HG02840 (cell line): ENCODE data around the gene IFNE.

Experiments
- ATAC-seq: cut with Tn5 transposase; IDR thresholded peaks from one replicate; pipeline ENCODE4 v1.9.1; 2021; ENCODE audit warnings: mild to moderate bottlenecking, moderate library complexity, moderate number of reproducible peaks; ENCODE audit not compliant: unreplicated experiment, low FRiP score

IFNE gene, protein sequence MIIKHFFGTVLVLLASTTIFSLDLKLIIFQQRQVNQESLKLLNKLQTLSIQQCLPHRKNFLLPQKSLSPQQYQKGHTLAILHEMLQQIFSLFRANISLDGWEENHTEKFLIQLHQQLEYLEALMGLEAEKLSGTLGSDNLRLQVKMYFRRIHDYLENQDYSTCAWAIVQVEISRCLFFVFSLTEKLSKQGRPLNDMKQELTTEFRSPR

DNA sequence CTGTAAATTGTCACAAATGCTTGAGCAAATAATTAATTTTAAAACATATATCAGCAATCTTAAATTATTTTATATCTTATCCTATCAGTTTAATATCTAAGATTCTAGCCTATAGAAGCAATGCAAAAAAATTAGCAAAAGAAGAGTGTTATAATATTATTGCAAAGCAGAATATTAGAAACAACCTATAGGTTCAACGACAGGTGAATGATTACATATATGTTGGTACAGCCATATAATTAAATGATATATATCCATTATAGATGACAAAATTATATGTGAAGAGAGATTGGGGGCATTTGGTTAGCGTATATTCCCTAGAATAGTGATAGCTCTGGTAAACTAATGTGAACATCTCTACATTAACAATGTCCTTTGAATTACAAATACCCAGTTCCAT is at the start of gene IFNE:
Gene IFNE, minus strand, starts transcription at position 101 of the 400 bp plus-strand sequence. CDS start 619 bp downstream, outside the sequence.
- no peak for ATAC-seq

DNA sequence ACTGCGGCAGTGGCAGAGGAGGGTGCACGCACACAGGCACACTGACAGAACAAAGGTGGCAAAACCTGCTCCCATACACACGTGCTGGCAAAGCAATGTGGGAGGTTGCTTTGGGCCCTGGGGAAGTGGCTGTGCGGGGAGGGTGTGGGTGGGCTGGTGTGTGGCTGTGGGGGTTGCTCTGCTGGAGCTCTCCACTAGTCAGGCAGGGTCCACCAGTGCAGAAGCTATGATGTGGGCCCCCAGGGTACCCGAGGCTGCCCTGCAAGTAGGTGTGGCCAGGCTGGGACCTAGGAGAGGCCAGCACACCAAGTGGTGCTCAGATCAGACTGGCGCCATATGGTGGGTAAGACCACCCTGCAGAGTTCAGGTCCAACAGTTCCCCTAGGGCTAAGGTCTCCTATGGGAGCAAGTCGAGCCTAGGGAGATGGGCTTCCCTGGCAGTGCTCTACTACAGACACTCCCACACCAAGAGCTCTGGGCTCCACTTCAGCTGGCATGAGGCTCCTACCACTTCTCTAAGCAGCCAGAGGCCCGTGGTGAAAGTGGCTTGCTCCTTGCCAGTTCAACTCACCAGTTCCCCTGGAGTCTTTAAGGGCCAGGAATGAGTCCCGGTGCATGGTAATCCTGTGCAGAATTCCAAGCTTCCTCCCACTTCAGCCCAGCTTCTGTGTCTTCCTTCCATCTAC is 46.2 kb upstream of the IFNE start:
- no peak for ATAC-seq

DNA sequence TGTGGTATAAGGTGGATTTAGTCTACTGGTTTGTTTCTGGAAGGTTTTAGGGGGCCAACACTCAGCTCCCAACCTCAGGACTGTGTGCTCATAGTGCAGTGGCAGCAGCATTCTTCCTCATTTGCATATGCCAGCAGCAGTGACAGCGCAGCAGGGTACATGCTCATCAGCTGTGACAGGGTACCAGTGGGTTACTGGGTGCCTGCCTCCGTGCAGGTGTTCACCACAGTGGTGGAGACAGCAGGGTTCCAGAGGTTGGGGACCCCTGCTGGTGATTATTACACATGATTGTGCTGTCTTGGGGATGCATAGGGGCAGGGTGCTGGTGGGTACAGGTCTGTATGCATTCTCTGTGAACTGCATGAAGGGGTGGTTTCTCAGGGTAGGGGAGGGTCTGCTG is 45.5 kb upstream of the IFNE start:
- ATAC-seq, result no peak

DNA sequence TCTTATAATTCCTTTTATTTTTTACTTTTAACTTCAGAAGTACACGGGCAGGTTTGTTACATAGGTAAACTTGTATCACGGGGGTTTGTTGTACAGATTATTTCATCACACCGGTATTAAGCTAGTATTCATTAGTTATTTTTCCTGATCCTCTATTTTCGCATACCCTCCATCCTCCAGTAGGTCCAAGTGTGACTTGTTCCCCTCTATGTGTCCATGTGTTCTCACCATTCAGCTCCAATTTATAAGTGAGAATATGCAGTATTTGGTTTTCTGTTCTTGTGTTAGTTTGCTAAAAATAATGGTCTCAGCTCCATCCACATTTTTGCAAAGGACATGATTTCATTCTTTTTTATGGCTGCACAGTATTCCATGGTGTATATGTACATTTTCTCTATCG is 43.1 kb upstream of the IFNE start:
- no peak for ATAC-seq

DNA sequence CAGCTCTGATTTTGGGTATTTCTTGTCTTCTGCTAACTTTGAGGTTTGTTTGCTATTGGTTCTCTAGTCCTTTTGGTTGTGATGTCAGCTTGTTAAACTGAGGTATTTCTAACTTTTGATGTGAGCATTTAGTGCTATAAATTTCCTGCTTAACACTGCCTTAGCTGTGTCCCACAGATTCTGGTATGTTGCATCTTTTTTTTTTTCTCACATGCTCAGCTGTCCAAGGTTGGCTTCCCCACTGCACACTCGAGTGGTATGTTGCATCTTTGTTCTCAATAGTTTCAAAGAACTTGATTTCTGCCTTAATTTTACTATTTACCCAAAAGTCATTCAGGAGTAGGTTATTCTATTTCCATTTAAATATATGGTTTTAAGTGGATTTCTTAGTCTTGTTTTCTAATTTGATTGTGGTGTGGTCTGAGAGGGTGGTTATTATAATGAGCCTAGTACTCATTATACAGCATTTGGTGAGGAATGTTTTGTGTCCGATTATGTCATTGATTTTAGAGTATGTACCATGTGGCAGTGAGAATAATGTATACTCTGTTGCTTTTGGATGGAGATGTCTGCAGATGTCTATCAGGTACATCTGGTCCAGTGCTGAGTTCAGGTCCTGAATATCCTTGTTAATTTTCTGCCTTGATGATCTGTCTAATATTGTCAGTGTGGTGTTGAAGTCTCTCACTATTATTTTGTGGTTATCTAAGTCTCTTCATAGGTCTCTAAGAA is 42.2 kb upstream of the IFNE start:
- no peak for ATAC-seq

DNA sequence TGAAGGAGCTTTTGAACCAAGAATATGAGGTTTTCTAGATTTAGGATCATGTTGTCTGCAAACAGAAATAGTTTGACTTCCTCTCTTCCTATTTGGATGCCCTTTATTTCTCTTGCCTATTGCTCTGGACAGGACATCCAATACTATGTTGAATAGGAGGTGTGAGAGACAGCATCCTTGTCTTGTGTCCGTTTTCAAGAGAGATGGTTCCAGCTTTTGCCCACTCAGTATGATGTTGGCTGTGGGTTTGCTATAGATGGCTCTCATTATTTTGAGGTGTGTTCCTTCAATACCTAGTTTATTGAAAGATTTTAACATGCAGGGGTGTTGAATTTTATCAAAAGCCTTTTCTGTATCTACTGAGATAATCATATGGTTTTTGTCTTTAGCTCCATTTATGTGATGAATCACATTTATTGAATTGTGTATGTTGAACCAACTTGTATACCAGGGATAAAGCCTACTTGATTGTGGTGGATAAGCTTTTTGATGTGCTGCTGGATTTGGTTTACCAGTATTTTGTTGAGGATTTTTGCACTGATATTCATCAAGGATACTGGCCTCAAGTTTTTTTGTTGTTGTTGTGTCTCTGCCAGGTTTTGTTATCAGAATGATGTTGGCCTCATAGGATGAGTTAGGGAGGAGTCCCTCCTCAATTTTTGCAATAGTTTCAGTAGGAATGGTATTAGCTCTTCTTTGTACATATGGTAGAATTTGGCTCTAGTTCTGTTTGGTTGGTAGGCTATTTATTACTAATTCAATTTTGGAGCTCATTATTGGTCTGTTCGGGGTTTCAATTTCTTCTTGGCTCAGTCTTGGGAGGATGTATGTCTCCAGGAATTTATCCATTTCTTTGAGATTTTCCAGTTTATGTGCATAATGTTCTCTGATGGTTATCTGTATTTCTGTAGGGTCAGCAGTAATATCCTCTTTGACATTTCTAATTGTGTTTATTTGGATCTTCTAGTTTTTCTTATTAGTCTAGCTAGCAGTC is 41.2 kb upstream of the IFNE start:
- no peak for ATAC-seq

DNA sequence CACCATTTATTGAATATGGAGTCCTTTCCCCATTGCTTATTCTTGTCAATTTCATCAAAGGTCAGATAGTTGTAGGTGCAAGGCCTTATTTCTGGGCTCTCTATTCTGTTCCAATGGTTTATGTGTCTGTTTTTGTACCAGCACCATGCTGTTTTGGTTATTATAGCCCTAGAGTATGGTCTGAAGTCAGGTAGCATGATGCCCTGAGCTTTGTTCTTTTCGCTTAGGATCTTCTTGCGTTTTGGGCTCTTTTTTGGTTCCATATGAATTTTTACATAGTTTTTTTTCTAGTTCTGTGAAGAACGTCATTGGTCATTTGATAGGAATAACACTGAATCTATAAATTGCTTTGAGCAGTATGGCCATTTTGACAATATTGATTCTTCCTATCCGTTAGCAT is 40.2 kb upstream of the IFNE start:
- ATAC-seq, result no peak

DNA sequence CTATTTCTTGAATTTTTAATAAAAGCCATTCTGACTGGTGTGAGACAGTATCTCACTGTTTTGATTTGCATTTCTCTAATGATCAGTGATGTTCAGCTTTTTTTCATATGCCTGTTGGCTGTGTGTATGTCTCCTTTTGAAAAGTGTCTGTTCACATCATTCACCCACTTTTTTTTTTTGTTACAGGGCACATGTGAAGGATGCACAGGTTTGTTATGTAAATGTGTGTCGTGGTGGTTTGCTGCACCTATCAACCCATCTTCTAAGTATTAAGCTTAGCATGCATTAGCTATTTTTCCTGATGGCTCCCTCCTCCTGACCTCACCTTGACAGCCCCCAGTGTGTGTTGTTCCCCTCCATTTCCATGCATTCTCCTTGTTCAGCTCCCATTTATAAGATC is 39.3 kb upstream of the IFNE start:
- ATAC-seq, result no peak

DNA sequence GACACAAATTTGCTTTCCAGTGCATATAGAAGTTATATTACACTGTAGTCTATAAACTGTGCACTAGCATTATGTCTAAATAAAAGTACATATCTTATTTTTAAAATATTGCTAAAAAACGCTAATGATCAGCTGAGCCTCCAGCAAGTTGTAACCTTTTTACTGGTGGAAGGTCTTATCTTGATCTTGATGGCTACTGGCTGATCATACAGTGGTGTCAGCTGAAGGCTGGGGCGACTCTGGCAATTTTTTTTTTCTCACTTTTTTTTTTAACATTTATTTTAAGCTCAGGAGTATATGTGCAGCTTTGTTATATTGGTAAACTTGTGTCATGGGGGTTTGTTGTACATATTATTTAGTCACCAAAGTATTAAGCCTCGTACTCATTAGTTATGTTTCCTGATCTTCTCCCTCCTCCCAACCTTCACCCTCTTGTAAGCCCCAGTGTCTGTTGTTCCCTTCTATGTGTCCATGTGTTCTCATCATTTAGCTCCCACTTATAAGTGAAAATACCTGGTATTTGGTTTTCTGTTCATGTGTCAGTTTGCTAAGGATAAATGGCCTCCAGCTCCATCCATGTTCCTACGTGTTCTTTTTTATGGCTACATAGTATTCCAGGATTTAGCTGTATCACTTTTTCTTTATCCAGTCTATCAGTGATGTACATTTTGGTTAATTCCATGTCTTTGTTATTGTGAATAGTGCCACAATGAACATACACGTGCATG is 38.6 kb upstream of the IFNE start:
- ATAC-seq, result no peak

DNA sequence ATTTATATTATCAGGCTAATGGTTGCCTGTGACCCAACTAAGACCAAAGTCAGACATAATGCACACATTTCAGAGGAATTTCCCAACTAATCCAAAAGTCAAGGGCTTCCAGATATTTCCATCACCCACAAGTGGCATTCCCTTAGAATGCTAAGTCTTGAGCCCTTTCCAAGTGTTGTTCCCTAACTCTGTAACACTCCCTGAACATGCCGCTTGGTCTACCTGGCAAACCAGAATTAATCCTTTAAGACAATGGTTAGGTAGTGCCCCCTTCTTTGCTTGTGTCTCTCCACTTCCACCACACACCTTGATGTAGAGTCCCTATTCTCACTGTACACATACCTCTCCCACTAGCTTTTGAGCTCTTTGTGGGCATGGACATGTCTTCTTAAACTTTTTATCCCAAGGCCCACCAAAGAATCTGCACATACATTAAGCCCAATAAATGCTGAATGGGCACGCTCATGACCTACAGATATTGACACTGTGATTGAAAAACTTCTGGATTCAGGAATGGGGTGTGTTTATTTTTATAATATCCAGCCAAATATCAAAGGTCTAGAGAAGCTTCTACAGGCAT is 37.8 kb upstream of the IFNE start:
- ATAC-seq, result no peak

DNA sequence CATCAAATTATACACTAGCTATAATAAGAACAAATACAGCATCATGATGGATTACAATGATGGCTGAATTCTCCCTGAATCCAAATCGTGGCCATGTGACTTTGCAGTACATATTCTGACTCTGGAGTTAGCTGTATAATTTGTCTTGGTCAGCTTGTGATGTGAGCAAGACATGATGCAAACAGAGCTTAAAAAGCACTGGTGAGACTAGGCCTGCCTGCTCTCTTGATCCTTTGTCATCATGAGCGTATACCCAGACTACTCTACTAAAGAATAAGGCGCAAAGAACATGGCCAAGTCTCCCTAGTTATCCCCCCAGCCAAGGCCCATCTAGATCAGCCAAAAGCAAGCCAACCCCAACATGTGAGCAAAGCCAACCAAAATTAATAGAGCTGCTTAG is 34.7 kb upstream of the IFNE start:
- ATAC-seq, result no peak

DNA sequence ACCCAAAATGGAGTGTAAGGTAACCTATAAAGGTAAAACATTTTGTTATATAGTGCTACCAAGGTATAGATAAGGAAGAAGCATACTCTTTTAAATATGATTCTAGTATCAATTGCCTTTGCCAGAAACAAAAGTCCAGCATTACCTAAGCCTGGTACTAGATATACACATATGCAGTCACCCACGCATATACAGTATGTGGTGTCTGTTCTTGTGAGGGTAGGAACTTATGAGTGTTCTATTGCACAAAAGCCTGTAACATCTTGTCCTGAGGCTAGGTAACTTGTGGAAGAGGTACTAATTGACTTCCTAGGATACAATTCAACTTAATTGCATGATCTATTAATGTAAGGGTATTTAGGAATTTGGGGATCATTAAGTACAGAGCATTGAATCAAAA is 31.3 kb upstream of the IFNE start:
- no peak for ATAC-seq

DNA sequence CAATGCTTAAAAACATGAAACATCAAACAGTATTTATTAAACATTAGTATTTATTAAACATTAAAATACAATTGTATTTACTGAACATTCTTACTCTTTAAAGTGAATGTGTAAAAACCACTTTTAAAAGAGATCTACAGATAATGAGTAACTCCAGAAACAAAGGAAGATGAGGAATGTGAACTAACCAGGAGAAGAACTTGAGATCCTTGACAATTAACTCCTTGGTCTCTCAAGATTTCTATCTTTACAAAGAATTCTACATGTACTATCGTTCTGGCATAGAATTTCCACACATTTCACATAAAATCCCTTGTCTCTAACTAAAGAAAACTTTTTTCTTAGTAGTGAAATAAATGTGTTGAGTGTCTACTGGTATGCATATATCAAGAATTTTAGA is 28.7 kb upstream of the IFNE start:
- no peak for ATAC-seq

DNA sequence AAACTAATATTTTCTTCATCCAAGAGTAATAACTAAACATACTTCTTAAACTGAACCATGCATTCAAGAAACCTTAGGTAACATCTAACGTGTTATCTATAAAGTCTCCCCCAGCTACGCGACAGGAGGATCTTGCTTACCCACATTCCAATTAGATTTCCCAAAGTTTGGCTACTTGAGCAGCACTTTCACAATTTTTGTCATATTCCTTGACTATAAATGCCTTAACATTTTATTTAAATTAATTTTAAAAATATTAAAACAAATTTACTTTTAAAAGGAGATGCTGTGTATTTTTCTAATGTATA is 25.3 kb upstream of the IFNE start:
- no peak for ATAC-seq

DNA sequence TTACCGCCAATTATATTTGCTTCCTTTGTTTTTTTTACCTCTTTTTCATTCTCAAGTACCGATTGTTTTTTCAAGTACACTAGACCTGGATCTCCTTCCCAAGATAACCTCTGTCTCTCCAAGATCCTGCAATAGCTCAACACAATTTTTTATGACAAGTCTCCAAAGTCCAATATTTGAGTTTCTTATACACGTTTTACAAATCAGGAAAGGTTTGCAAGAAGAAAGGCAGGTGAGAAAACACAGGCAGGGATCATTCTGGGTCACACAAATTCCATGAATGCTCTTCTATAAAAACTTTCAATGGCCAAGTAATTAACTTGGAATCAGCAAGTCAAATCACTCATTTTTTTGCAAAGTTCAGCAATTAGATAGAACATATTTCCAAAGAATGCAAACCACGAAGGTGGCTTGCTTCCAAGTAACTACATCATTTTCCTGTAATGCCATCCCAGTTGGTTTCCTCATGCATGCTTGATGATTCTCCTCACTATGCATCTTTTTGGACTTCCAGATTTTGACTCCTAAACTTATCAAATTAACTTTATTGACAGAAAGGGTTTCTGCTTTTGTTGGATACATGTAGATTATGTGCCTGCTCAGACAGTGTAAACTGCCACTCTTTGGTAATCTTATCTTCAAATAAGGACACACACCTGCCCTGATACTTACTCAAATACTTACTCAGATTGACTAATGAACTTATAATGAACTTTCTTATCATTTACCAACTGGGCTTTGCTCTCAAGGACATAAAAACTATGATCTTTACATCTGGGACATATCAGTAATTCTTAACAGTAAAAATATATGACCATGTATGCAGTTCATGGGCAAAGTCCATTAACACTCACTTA is 24.7 kb upstream of the IFNE start:
- no peak for ATAC-seq

DNA sequence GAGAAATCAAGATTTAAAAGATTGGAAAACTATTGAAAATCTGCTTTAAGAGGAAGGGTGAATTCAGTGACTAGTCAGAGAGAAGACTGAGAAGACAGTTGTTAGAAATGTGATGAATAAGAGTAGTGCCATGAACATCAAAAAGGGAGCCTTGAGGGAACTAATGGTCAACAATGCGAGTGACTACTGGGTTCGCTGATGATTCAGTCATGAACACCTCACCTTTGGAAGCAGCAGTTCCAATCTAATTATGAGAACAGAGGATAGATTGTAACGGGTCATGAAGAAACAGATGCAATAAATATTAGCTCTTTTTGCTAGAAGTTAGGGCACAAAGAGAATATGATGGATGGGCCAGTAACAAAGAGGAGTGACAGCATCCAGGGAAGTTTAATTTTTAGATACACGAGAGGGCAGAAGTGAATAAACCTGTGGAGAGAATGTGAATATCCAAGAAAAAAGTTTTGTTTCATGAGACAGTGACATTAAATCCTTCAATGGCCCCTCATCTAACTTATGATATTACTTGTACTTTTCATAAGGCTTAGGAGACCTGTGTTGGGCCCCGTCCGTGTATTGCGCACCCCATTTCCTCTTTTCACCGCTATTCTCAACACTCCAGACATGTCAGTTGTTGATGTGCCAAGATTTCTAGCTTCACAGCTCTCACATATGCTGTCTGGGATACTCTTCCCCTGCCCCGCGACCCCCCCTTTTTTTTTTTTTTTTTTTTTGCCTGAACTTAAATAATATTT is 23.5 kb upstream of the IFNE start:
- ATAC-seq, result no peak

DNA sequence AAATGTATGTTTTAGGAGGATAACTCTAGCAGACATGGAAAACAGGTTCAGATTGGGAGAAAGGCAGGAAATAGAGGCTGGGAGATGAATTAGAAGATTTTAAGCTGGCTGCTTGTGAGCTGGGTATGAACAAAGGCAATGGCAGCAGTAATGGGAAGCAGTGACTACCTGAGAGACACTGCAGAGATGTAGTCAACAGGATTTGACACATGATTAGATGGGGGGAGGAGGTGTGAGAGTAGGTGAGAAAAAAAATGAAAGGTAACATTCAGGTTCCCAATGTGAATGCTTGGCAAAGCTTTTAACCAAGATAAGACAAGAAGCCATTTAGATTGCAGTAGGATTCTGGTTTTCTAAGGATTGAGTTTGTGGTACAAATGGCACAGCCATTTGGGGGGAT is 22.8 kb upstream of the IFNE start:
- ATAC-seq, result no peak

DNA sequence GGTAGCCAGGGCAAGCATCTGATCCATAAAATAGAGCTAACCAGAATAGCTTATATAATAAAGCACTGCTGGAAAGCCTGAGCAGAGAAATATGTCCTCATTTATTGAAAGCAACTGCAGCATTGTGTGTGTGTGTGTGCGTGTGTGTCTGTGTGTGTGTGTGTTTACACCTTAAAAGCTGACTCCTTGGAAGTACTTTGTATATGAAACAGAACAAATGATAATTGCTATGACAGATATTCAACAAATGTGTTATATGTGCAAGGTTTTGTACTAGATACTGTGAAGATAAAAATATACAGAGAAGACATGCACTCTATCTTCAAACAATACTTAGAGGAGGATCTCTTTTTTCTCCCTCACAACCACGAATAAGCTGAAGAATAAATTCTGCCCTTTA is 22.0 kb upstream of the IFNE start:
- no peak for ATAC-seq
